ENCODE results near the gene GNLY.

DNA sequence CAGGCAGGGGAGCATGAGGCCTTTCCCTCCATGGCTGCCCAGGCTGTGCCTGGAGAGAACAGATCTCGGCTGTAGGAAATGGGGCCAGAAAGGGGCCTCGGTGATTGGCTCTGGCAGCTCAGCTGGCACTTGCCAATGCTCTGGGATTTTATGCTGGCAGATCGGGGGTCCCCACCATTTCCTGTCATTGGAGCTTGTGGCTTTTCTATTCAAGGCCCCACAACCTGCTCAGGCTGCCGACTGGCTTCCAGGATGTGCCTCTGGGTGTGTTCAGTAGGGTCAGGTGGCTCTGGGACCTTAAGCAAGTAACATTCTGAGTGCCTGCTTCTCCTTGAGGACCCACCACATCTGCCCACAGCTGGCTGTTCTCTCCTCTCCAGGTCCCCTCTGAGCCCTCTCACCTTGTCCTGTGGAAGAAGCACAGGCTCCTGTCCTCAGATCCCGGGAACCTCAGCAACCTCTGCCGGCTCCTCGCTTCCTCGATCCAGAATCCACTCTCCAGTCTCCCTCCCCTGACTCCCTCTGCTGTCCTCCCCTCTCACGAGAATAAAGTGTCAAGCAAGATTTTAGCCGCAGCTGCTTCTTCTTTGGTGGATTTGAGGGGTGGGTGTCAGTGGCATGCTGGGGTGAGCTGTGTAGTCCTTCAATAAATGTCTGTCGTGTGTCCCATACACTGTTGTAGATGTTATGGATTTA, 4.2 kb downstream of the GNLY start:
- TF ChIP-seq, protein P1, sequence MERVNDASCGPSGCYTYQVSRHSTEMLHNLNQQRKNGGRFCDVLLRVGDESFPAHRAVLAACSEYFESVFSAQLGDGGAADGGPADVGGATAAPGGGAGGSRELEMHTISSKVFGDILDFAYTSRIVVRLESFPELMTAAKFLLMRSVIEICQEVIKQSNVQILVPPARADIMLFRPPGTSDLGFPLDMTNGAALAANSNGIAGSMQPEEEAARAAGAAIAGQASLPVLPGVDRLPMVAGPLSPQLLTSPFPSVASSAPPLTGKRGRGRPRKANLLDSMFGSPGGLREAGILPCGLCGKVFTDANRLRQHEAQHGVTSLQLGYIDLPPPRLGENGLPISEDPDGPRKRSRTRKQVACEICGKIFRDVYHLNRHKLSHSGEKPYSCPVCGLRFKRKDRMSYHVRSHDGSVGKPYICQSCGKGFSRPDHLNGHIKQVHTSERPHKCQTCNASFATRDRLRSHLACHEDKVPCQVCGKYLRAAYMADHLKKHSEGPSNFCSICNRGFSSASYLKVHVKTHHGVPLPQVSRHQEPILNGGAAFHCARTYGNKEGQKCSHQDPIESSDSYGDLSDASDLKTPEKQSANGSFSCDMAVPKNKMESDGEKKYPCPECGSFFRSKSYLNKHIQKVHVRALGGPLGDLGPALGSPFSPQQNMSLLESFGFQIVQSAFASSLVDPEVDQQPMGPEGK (CRISPR knock-in tag; IDR thresholded peaks at IDR 0.05; ENCODE audit: borderline replicate concordance) = no peak
- TF ChIP-seq PPARA (CRISPR knock-in tag; IDR thresholded peaks at IDR 0.05; ENCODE audit: borderline replicate concordance) = no peak
- TF ChIP-seq, protein P2, sequence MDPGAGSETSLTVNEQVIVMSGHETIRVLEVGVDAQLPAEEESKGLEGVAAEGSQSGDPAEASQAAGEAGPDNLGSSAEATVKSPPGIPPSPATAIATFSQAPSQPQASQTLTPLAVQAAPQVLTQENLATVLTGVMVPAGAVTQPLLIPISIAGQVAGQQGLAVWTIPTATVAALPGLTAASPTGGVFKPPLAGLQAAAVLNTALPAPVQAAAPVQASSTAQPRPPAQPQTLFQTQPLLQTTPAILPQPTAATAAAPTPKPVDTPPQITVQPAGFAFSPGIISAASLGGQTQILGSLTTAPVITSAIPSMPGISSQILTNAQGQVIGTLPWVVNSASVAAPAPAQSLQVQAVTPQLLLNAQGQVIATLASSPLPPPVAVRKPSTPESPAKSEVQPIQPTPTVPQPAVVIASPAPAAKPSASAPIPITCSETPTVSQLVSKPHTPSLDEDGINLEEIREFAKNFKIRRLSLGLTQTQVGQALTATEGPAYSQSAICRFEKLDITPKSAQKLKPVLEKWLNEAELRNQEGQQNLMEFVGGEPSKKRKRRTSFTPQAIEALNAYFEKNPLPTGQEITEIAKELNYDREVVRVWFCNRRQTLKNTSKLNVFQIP (CRISPR knock-in tag; IDR thresholded peaks at IDR 0.05; ENCODE audit: borderline replicate concordance, low read depth) = no peak
- no peak for TF ChIP-seq ZFP30 (CRISPR knock-in tag; IDR thresholded peaks at IDR 0.05)
- TF ChIP-seq ZNF70 (CRISPR knock-in tag; IDR thresholded peaks at IDR 0.05) = no peak
- TF ChIP-seq ZNF8 (CRISPR knock-in tag; IDR thresholded peaks at IDR 0.05) = no peak
- TF ChIP-seq, protein P3, sequence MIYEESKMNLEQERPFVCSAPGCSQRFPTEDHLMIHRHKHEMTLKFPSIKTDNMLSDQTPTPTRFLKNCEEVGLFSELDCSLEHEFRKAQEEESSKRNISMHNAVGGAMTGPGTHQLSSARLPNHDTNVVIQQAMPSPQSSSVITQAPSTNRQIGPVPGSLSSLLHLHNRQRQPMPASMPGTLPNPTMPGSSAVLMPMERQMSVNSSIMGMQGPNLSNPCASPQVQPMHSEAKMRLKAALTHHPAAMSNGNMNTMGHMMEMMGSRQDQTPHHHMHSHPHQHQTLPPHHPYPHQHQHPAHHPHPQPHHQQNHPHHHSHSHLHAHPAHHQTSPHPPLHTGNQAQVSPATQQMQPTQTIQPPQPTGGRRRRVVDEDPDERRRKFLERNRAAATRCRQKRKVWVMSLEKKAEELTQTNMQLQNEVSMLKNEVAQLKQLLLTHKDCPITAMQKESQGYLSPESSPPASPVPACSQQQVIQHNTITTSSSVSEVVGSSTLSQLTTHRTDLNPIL (CRISPR knock-in tag; IDR thresholded peaks at IDR 0.05; ENCODE audit: low read depth) = no peak
- TF ChIP-seq ARNTL (CRISPR knock-in tag; IDR thresholded peaks at IDR 0.05; ENCODE audit: borderline replicate concordance, low read depth) = no peak
- TF ChIP-seq TCF4 (CRISPR knock-in tag; IDR thresholded peaks at IDR 0.05; ENCODE audit: borderline replicate concordance) = no peak
- TF ChIP-seq ZNF565 (CRISPR knock-in tag; conservative IDR thresholded peaks at IDR 0.05; ENCODE audit: low read depth) = no peak
- TF ChIP-seq ISL1 (CRISPR knock-in tag; IDR thresholded peaks at IDR 0.05) = no peak
- TF ChIP-seq TOX (CRISPR knock-in tag; IDR thresholded peaks at IDR 0.05; ENCODE audit: borderline replicate concordance) = no peak

Data from SK-N-SH treated with all-trans-retinoic acid at 6 μM for 48 hours (cell line).